GM21390 (cell line): ENCODE measurements around the gene ADTRP.

Source experiments
- ATAC-seq: cut with Tn5 transposase; IDR thresholded peaks from one replicate; pipeline ENCODE4 v1.9.1; 2021; ENCODE audit not compliant: unreplicated experiment

The ADTRP gene

GRCh38 chr6:11760015-11760473 lies 18.6 kb downstream of the ADTRP start:
- ATAC-seq = no peak

GRCh38 chr6:11758878-11759277 lies 19.7 kb downstream of the ADTRP start:
- no peak for ATAC-seq

GRCh38 chr6:11756726-11757125 lies 21.9 kb downstream of the ADTRP start:
- ATAC-seq = no peak

GRCh38 chr6:11756292-11756691 lies 22.3 kb downstream of the ADTRP start:
- ATAC-seq = no peak

DNA sequence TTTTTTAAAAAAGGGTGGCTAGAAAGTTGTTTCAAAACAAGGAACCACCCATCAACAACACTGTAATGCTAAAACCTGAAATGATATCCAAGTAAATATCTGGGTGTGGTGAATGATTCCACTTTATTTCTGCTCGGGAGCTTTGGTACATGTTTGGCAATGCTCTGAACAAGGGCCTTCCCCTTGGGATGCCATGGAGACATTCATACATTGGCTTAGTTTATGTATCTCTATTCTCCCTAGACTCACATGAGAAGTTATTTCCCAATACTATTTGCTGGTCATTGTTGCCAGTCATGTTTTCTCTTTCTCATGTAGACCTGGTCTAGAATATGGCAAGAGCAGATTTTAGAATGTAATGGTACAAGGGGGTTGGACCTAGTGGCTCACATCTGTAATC lies 22.9 kb downstream of the ADTRP start:
- no peak for ATAC-seq

- no peak for ATAC-seq
These were observed 23.9 kb downstream of the ADTRP start for GRCh38 chr6:11754625-11755271.

DNA sequence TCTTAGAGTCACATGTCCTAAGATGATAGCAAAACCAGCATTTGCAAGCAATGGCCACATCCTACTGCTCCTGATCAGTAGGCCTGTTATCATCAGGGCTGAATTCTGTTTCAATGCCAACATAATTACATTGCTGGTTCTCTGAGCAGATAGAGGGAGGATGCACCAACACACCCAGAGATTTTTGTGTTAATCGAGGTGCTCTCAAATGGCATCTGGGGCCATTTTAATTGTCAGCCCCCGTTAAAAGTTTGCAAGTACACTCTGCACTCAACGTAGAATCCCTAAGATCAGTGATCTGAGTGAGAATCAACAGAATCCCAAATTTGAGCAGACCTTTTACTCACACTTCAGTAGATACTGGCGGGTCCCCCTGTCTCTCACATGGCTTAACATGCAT lies 24.8 kb downstream of the ADTRP start:
- no peak for ATAC-seq

- no peak for ATAC-seq
These were observed 26.2 kb downstream of the ADTRP start for GRCh38 chr6:11752360-11752759.

DNA sequence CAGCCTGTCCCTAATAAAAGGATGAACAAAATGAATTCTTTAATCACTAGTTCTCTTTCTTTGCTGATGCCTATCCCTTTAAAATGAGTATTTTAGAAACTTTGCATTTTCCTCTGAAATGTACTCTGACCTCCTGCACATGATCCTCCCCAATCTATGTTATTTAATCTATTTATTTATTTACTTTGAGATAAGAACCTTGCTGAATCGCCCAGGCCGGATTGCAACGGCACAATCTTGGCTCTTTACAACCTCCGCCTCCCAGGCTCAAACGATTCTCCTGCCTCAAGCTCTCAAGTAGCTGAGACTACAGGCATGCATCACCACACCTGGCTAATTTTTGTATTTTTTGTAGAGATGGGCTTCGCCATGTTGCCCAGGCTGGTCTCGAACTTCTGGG lies 27.9 kb downstream of the ADTRP start:
- no peak for ATAC-seq

GRCh38 chr6:11748591-11749210 lies 29.9 kb downstream of the ADTRP start:
- no peak for ATAC-seq

DNA sequence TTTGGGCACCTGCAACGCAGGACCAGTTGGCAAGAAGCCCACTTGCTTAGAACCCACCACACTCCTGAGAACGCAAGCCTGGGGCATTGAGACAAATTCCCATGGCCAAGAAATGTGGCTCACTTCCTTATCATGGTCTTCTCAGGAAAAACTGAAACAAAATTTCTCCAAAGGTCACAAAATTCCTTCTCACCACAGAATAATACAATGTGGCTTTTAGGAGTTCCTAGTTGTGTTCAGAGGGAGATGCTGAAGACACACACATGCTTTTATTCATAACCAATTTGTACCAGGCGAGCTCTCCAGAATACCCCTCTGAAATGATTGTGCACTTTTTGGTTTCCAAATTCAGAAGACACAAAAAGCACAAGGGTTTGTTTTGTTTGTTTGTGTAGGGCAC lies 31.6 kb downstream of the ADTRP start:
- no peak for ATAC-seq

GRCh38 chr6:11744753-11745152 lies 33.9 kb downstream of the ADTRP start:
- ATAC-seq = no peak

- no peak for ATAC-seq
These were observed 34.5 kb downstream of the ADTRP start for GRCh38 chr6:11744101-11744500.

GRCh38 chr6:11740875-11741274 lies 37.7 kb downstream of the ADTRP start:
- ATAC-seq = no peak

DNA sequence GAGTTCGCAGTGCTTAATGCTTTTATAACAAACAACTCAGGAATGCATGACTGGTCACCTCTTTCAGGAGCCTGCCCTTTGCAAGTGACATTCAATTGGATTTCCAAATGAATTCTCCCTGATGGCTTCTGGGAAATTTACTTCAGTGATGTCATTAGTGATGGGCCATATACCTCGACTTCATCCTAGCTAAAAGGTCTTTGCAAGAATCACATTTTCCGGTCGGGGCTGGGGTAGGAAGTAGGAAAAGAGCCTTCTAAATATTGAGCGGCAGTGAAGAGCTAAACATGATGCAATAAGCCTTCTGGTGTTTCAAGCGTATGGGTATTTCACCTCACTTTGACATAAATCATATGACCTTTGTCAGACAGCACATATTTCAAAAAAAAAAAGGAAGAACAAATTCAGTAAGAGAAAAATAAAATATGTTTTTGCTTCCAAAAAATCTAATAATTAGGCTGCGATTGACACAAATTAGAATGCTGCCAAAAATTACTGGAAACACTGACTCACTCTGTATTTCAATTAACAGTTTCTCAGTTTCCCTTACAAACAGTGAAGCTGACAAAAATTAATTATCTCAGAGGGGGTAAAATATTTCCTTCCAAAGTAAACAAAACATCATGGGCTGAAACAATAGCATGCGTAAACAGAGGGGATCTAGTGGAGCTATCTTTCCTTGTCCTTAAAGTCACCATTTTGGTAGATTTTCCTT lies 39.8 kb downstream of the ADTRP start:
- ATAC-seq = no peak

DNA sequence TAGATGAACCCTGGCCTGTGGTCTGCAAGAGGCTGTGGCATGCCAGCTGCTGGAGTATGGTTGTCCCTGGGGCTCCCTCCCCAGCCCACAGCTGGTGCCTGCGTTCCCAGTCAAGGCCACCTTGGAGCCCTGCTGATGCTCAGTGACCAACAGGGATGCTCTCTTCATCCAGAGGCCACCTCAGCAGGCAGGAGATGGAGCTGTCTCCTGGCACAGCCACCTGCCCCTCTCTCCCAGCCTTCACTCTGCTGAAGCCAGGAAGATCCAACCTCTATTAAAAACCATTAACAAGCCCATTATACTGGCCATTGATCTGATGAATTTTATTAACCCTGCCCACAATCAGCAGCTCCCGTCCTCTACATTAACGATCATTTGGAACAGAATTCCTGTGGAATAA lies 40.4 kb downstream of the ADTRP start:
- no peak for ATAC-seq

GRCh38 chr6:11736601-11737000 lies 42.0 kb downstream of the ADTRP start:
- ATAC-seq = no peak

- ATAC-seq = no peak
These were observed 43.6 kb downstream of the ADTRP start for GRCh38 chr6:11734861-11735613.

DNA sequence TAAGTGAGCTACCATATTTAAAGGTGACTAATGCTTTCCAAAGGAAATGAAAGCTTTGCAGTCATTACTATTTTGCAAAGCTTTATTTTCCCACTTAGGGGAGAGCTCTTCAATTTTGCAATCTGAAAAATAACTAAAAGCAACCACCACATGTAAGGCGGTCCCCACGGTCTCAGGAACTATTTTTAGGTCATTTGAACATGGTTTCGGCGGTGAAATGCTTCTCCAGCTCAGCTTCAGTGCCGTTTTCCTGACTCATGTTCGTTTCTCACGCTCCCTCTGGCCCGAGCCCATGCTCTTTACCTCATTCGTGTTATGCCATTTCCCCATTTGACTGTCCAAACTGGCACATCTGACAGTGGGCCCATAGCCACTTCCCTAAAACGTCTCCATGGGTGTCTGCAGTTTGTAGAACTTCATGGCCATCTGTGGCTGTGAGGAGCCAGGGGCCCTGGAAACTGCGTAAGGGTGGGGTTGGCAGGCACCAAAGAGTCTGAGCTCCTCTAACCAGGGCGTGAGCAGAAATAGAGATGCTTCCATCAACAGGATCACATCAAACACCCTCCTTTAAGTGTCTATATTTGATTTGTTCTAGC lies 46.5 kb downstream of the ADTRP start:
- ATAC-seq = peak; percentile 74

DNA sequence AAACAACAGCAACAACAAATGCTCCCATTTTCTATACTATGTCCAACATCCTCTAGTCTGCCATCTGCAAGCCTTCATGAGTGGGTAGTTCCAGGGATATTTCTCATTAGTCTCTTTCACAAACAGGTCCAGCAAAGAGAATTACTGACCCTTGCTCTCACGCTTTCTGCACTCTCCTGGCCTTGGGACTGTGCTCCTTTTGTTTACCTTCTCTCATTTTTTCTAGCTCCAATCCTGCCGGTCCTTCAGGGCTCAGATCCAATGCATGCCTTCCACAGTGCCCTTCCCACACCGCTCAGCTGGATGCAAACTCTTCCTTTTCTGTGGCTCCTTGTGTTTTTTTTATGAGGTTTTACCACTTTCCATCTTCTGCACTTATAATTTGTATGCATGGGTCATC lies 47.2 kb downstream of the ADTRP start:
- ATAC-seq = no peak

DNA sequence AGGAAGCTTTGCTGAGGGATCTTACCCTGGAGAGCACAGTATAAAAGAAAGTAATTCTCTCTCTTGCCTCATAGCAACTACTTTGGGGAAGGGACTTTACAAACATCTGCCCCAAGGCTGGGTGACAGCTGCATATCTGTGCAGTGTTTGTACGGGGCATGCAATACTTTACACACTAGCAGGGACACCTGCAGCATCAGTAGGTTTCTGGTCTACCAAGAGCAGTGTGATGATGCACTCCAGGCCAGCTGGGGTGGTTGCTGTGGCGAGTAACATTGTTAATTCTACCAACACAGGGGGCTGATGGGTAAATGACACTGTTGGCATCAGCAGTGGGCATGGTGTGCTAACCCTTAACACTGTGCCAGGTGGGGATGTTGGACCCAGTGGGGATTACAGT lies 48.0 kb downstream of the ADTRP start:
- ATAC-seq = peak; percentile 49
